HepG2 (cell line): Measurements from ENCODE around the gene APBA1. TPM values are rescaled to one million over a fixed set of nuclear protein-coding genes. Genes with fewer than 3 reads are reported as not detected.

Experiments used
- ATAC-seq: fragments of 200-7000 bp; cut with Tn5 transposase; 3 replicates; pipeline ENCODE4 v1.9.1; 2020; ENCODE audit warnings: mild to moderate bottlenecking, moderate library complexity
- BruUV-seq: library from RNA; stranded (reverse); fragments of 400-500 nt; replicated peaks from 2 replicates; lab custom pipeline; 2021; lab: Mats Ljungman, UMichigan
- CTCF ChIA-PET: fragments of 300-600 bp; formaldehyde crosslinking; extraction: SDS; loops from one replicate; lab custom pipeline; 2021; ENCODE audit warnings: low total read pairs, inconsistent platforms, low intra/inter-chr PET ratio; lab: Yijun Ruan, JAX
- POLR2A ChIA-PET: fragments of 350-600 bp; sonication (Branson Sonifier 250); formaldehyde crosslinking; loops from one replicate; lab custom pipeline; 2020; ENCODE audit warnings: antibody characterized with exemption, inconsistent platforms; lab: Yijun Ruan, JAX
- DNase-seq: peaks from one replicate; pipeline ENCODE4 v3.0.0-alpha.2; 2015; ENCODE audit warnings: low spot score
- FAIRE-seq: peaks from 3 replicates; lab custom pipeline; 2011; peaks lifted over from hg19 to GRCh38; lab: Jason Lieb, UNC
- H2AFZ ChIP-seq: one replicate; pipeline ENCODE4 v1.6.1; 2011; ENCODE audit warnings: low read length, inconsistent platforms
- H3K27ac ChIP-seq: fragments of 300-600 bp; 3 replicates; pipeline ENCODE4 v1.8.0; 2011; ENCODE audit warnings: mixed run types, mild to moderate bottlenecking, mixed read lengths, low read length, inconsistent platforms; ENCODE audit not compliant: insufficient read depth; ENCODE audit errors: extremely low read length
- H3K27me3 ChIP-seq, 2 experiments: fragments of 200-600 bp in 1 of 2; 2 replicates in 1 of 2; 3 replicates in 1 of 2; pipeline versions ENCODE4 v1.6.0 to v1.8.0; 2011; ENCODE audit warnings: low read length in 2 of 2, mild to moderate bottlenecking in 2 of 2, moderate library complexity in 2 of 2, inconsistent platforms in 1 of 2; ENCODE audit not compliant: insufficient read depth in 2 of 2, control insufficient read depth in 1 of 2
- H3K36me3 ChIP-seq, 2 experiments: fragments of 200-600 bp in 1 of 2; replicated peaks in 1 of 2; 2 replicates in 1 of 2; 3 replicates in 1 of 2; pipeline versions ENCODE4 v1.5.1 to v1.8.0; 2011; ENCODE audit warnings: low read length in 2 of 2, inconsistent platforms in 1 of 2; ENCODE audit not compliant: insufficient read depth in 2 of 2, control insufficient read depth in 1 of 2
- H3K4me1 ChIP-seq: 2 replicates; pipeline ENCODE4 v1.5.1; 2012; ENCODE audit warnings: low read length, inconsistent platforms; ENCODE audit not compliant: insufficient read depth
- H3K4me2 ChIP-seq: 2 replicates; pipeline ENCODE4 v1.6.0; 2011; ENCODE audit warnings: low read depth, low read length, inconsistent platforms
- H3K4me3 ChIP-seq, 3 experiments: fragments of 200-600 bp in 1 of 3; sonication (generic), shearing (Covaris generic) in 1 of 3; replicated peaks in 1 of 3; 2 replicates each; pipeline ENCODE4 v1.5.1; 2011 to 2016; ENCODE audit warnings: low read length in 3 of 3, inconsistent platforms in 2 of 3, low read depth in 2 of 3, mild to moderate bottlenecking in 2 of 3, control low read depth in 1 of 3, mixed read lengths in 1 of 3; ENCODE audit not compliant: insufficient read depth in 1 of 3
- H3K79me2 ChIP-seq: one replicate; pipeline ENCODE4 v1.6.1; 2011; ENCODE audit warnings: low read length, inconsistent platforms; ENCODE audit not compliant: insufficient read depth
- H3K9ac ChIP-seq: 2 replicates; pipeline ENCODE4 v1.6.0; 2011; ENCODE audit warnings: mild to moderate bottlenecking, low read depth, low read length, inconsistent platforms; ENCODE audit not compliant: insufficient read depth
- H3K9me3 ChIP-seq: 2 replicates; pipeline ENCODE4 v1.5.1; 2012; ENCODE audit warnings: mild to moderate bottlenecking, low read length
- H4K20me1 ChIP-seq: 2 replicates; pipeline ENCODE4 v1.6.0; 2011; ENCODE audit warnings: inconsistent platforms, mild to moderate bottlenecking, low read length, moderate library complexity; ENCODE audit not compliant: insufficient read depth
- ARID2 ChIP-seq: sonication (generic); formaldehyde crosslinking; IDR thresholded peaks from 2 replicates; pipeline ENCODE4 v1.8.1; 2022; ENCODE audit warnings: mild to moderate bottlenecking, missing genetic modification reagents, borderline replicate concordance
- ATF2 ChIP-seq: sonication (generic); formaldehyde crosslinking; IDR thresholded peaks from 2 replicates; pipeline ENCODE4 v1.4.0; 2020; ENCODE audit warnings: missing genetic modification reagents
- CTCF ChIP-seq: sonication (generic); formaldehyde crosslinking; IDR thresholded peaks from 2 replicates; pipeline ENCODE4 v1.5.0; 2020; ENCODE audit warnings: mild to moderate bottlenecking, missing genetic modification reagents, moderate library complexity
- HES4 ChIP-seq: sonication (generic); formaldehyde crosslinking; IDR thresholded peaks from 2 replicates; pipeline ENCODE4 v1.9.0; 2021; ENCODE audit warnings: mild to moderate bottlenecking, missing genetic modification reagents, borderline replicate concordance
- HINFP ChIP-seq: sonication (generic); formaldehyde crosslinking; IDR thresholded peaks from 2 replicates; pipeline ENCODE4 v1.4.0; 2020; ENCODE audit warnings: low read depth, mild to moderate bottlenecking, missing genetic modification reagents
- HOXA7 ChIP-seq: sonication (generic); formaldehyde crosslinking; IDR thresholded peaks from 2 replicates; pipeline ENCODE4 v1.8.1; 2022; ENCODE audit warnings: mild to moderate bottlenecking, missing genetic modification reagents, moderate library complexity
- MAX ChIP-seq: IDR thresholded peaks from 2 replicates; pipeline ENCODE4 v1.6.1; 2012; ENCODE audit warnings: inconsistent platforms
- PCBP2 ChIP-seq: fragments of 200-400 bp; formaldehyde crosslinking; optimal IDR thresholded peaks from 2 replicates; pipeline ENCODE3; 2018; ENCODE audit warnings: low read length, low read depth; ENCODE audit not compliant: poor library complexity, severe bottlenecking
- SMAD1 ChIP-seq: sonication (generic); formaldehyde crosslinking; IDR thresholded peaks from 2 replicates; pipeline ENCODE4 v1.4.0; 2020; ENCODE audit warnings: missing genetic modification reagents, low read depth, mild to moderate bottlenecking, borderline replicate concordance
- SMC3 ChIP-seq: IDR thresholded peaks from 2 replicates; pipeline ENCODE4 v1.6.1; 2011; ENCODE audit warnings: low read length, improper control_type of control experiment
- STAG1 ChIP-seq: sonication (generic); formaldehyde crosslinking; IDR thresholded peaks from 2 replicates; pipeline ENCODE4 v1.4.0; 2020; ENCODE audit warnings: missing genetic modification reagents
- ZBTB49 ChIP-seq: sonication (generic); formaldehyde crosslinking; IDR thresholded peaks from 2 replicates; pipeline ENCODE4 v1.4.0; 2020; ENCODE audit warnings: missing genetic modification reagents, borderline replicate concordance
- ZNF143 ChIP-seq: sonication (generic); formaldehyde crosslinking; IDR thresholded peaks from 2 replicates; pipeline ENCODE4 v1.4.0; 2020; ENCODE audit warnings: missing genetic modification reagents
- WGBS: methylation state at CpG from one replicate; pipeline ENCODE4 v1.1.6; 2017; ENCODE audit warnings: low lambda C conversion rate; 5-methylcytosine and 5-hydroxymethylcytosine counted together
- in situ Hi-C: cut with HindIII; loops from 2 replicates; pipeline ENCODE4 v1.10.0; 2017; ENCODE audit warnings: low pct_unique_long_range_greater_than_20kb; ENCODE audit not compliant: extremely low pct_ligation_motif_present
- intact Hi-C: fragments of 100-400 bp; cut with micrococcal nuclease; formaldehyde crosslinking; loops from one replicate; pipeline ENCODE4 v1.10.0; 2022; ENCODE audit not compliant: unreplicated experiment
- polyA plus RNA-seq, 8 experiments: library from polyadenylated mRNA; depleted of rRNA in 3 of 8; stranded (reverse) in 7 of 8; unstranded in 1 of 8; fragments of >200 nt; fragmentation: Illumina TruSeq in 4 of 8; extraction: Trizol in 4 of 8; gene quantifications; 2 replicates each; pipeline versions ENCODE4 v1.2.1 to v1.2.3, GENCODE V29; 2011 to 2016; ENCODE audit warnings: low read depth in 4 of 8, missing spikeins in 1 of 8, mixed read lengths in 1 of 8; ENCODE audit not compliant: insufficient read depth in 1 of 8
- total RNA-seq, 5 experiments: library from RNA; depleted of rRNA; stranded (reverse); fragments of >200 nt; fragmentation: Illumina TruSeq; extraction: Trizol; gene quantifications; 2 replicates each; pipeline ENCODE4 v1.2.3, GENCODE V29; 2016; ENCODE audit warnings: low read depth in 1 of 5

Gene APBA1
- total and polyA plus RNA-seq, 2 of the 13 experiments (the other 11 are each of a cell fraction or from before 2014, with no cell fraction given), result 0.15 TPM; not detected in 1

- no peak for TF ChIP-seq ZBTB49 (CRISPR knock-in tag)
- TF ChIP-seq, all 625 proteins: peak for 0
Observed at GRCh38 chr9:69548681-69549080, 123.5 kb downstream of the APBA1 start (continued).

- in situ Hi-C loops, result loop anchor here (5.0 kb wide), 1 partner anchor 124 kb away; no protein-coding TSS in a partner anchor
- CTCF ChIA-PET, result interaction anchor here (6.0 kb wide), 1 partner anchor 123 kb away, joined by 87 read pairs; no protein-coding TSS in a partner anchor
- TF ChIP-seq HOXA7 (CRISPR knock-in tag) (no peak), SMAD1 (CRISPR knock-in tag) (no peak), PCBP2 (no peak), MAX (no peak), ZNF143 (CRISPR knock-in tag) (no peak), HES4 (CRISPR knock-in tag) (no peak), ATF2 (CRISPR knock-in tag) (no peak), ARID2 (CRISPR knock-in tag) (no peak), STAG1 (CRISPR knock-in tag) (peak; percentile 75), HINFP (CRISPR knock-in tag) (no peak), SMC3 (peak; percentile 12; the same call in 1 of the 2 replicates), CTCF (CRISPR knock-in tag) (peak; percentile 60)
- TF ChIP-seq, all 625 proteins: peak for 3
- H3K27ac ChIP-seq, result no peak overlapping the region
- ATAC-seq, result no peak; the same call in 1 of the 3 replicates
- H3K27me3 ChIP-seq, result peaks cover 1 to 11% of the 10 kb centered on the region in 2 experiments; a peak in 1 of 5 replicates
- no peaks in the 10 kb centered on the region for H3K79me2 ChIP-seq
- peak; percentile 44 for FAIRE-seq
- intact Hi-C loops, result loop anchor here (1.0 kb wide), 1 partner anchor 123 kb away; no protein-coding TSS in a partner anchor
- H3K4me3 ChIP-seq, result no peak overlapping the region
- WGBS, result 50% methylated on average over 4 of the region's 4 CpGs
- no peak overlapping the region for H3K9ac ChIP-seq
- H3K9me3 ChIP-seq, result no peaks in the 10 kb centered on the region
- BruUV-seq, result no TSS peak
- no peak overlapping the region for H2AFZ ChIP-seq
- no peaks in the 10 kb centered on the region for H3K4me1 ChIP-seq
- POLR2A ChIA-PET, result no interaction called here
- DNase-seq, result peak; percentile 21
- no peaks in the 10 kb centered on the region for H4K20me1 ChIP-seq
- no peaks in the 10 kb centered on the region for H3K36me3 ChIP-seq
- no peak overlapping the region for H3K4me2 ChIP-seq
Observed at GRCh38 chr9:69546265-69546664, 125.9 kb downstream of the APBA1 start.
